ENCODE data around the gene CCL27.

CCL27 gene

DNA sequence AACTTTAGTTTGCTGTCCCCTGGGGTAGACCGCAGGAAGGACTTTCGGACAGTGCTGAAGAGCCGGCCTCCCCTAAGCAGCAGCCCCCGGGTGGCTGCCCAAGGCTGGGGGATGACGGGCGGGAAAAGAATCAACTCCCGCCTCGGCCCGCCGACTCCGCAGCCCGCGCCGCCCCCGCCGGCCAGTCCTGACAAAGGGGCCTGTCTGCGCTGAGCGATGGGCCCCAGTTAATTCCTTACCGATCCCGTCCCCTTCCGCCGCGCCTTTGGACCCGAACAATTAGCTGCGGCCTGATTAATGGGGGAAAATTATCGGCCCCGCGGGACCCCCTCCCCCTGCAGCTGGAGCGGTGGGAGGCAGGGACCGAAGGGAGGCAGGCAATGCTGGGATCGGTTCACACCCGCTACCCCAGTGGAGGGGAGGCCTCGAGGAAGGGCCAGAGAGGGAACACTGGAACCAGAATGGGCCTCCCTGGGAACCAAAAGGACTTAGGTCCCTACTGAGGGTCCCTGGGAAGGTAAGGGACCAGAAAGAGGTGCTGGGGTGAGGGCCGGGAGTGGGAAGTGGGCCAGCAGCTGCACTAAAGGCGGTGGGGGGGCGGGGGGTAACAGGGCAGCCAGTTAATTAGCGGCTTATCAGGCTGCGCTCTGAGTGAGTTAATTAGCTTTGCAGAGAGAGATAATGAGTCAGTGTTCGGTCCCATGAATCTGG is 37.8 kb downstream of the CCL27 start:
- peak; percentile 70 for DNase-seq

DNA sequence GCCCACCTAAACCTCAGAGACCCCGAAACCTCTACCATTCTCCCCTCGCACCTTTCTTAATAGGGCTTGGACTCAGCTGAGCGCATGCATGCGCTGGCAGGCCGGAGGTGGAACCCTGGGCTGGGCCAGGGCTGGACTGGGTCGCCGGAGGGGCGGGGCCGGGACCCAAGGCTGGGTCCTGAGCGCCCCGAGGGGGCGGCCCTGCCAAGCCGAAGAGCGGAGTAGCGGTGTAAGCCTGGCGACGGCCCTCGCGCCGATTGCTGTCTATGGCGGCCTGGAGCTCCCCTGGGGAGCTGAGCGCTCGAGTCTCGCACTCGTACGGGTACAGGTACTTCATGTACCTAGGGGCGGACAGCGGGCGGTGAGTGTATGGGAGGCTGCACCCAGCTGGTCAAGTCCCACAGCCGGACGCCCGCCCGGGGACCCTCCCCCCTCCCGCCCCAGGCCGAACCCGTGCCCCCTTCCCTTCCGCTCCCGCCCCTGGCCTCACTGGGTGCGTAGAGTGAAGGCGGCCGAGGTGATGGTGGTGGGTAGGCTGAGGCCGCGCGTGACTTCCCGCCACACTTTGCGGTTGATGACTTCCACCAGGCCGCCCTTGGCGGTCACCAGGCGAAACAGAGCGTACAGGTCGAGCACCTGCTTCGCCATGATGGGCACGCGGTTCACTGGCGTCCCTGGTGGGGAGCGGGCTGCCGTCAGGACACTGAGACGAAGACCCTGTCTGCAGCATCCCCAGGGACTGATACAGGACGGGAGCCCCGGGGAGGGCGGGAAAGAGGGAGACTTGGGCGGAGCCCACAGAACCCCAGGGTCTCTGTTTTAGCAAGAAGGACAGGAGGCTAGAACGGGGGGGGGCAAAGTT is 38.9 kb downstream of the CCL27 start:
- peak; percentile 42 for DNase-seq

DNA sequence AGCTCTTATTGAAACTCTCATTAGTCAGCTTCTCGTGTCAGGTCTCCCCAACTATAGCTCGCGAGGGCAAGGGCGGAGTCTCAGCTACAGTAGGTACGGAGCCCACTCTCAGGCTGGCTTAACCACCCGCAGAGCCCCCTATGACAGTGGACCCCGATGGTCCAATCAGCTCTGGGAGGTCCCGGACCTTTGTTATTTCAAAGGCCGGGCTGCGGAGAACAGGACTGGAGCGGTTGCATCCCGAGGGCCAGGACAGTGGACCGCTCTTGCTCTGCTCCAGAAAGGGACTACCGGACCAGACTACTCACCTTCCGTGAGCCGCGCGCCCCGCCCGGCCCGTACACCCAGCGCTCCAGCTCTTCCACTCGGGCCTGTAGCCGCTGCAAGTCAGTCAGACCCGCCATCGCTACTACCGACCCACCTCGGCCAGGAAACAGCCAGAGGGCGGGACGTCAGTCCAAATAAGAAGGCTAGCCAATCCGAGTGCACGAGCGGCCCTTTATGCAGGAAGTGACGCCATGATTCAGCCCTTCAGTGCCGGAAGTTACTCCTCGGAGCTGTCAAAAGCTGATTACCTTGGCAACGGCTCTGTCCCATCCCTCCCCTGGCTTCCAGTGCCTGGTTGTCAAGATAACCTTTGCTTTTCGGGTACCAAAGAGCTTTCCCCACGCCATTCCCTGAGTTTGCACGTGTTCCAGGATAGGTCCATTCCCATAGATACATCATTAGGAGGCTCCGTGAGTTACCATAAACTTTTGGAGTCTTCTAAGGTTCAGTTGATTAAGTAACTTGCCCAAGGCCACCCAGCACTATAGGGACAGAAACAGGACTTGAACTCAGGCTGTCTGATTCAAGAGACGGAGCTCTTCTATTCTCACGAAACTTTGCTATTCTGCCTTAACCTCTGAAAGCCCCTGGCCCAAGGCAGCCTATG is 42.1 kb downstream of the CCL27 start, which contains the start of gene DCTN3:
DCTN3 (minus strand) TSS at position 435 of the 934 bp plus-strand sequence; CDS start at position 404, 31 bp downstream.
- peak; percentile 91 for DNase-seq

DNA sequence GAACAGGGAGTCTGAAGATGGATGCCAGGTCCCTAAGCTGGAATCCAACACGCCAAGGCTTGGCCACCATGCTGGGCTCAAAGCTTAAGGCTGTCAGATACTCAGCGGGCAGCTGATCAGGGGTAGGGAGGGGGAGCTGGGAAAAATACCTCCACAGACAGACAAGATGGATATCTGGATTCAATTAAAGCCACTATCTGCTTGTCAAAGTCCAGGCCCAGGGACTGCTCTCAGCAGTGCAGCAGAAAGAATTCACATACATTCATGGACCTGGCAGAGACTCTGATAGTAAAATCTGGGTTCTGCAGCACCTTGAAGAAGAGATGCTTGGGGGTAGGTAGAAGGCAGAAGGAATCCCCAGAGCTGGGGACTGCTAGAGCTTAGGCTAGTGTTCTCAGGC is 47.3 kb downstream of the CCL27 start:
- DNase-seq: no peak

DNA sequence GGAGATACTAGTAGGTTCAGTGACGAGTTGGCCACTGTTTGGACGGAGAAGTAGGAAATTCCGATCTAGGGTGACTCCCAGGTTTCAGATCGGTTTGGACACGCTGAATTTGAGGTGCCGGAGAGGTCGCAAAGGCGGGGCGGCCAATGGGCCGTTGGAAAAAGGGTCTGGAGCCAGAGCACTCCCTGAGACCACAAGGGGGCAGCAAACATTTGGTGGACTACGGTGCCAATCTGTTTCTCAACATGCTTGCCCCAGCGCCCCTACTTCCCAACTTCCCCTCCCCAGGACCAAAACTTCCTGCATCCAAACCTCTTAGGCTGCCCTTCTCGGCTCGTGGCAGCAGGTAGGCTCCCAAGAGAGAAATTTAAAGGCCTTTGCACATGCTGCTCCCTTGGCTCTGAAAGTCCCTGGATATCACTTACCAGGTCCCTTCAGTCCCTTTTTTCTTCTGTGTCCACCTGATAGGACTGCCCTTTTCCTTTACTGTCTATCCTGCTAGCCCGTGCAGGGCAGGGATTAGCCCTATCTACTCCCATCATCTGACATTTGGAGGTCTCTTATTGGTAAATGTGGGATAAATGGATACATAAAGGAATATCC is 49.6 kb downstream of the CCL27 start:
- DNase-seq: peak; percentile 85

All from retina (tissue), 1 donor.